HepG2 (cell line): ENCODE measurements around the gene RMDN2.

Experiments
- FOXK1 ChIP-seq: sonication (generic); formaldehyde crosslinking; IDR thresholded peaks from 2 replicates; pipeline ENCODE4 v1.4.0; 2020; ENCODE audit warnings: low read depth, missing genetic modification reagents, borderline replicate concordance
- GABPA ChIP-seq, 2 experiments: IDR thresholded peaks; 2 replicates each; pipeline ENCODE4 v1.6.1; 2011 to 2016; ENCODE audit warnings: low read depth in 2 of 2, low read length in 1 of 2, missing biosample characterization in 1 of 2, missing genetic modification characterization in 1 of 2
- POLR2A ChIP-seq, 2 experiments: IDR thresholded peaks; 2 replicates each; pipeline ENCODE4 v1.6.1; 2011; ENCODE audit warnings: low read depth in 2 of 2, low read length in 2 of 2, mild to moderate bottlenecking in 1 of 2, moderate library complexity in 1 of 2; ENCODE audit not compliant: insufficient read depth in 1 of 2
- TCF7L2 ChIP-seq: IDR thresholded peaks from 2 replicates; pipeline ENCODE4 v1.6.1; 2011; ENCODE audit warnings: mild to moderate bottlenecking, low read depth, low read length, moderate library complexity
- ZBTB20 ChIP-seq: sonication (generic); formaldehyde crosslinking; IDR thresholded peaks from 2 replicates; pipeline ENCODE4 v1.8.1; 2023; ENCODE audit warnings: missing genetic modification reagents, low read depth, mild to moderate bottlenecking, borderline replicate concordance
- ZBTB33 ChIP-seq: sonication (generic); formaldehyde crosslinking; IDR thresholded peaks from 2 replicates; pipeline ENCODE4 v1.4.0; 2020; ENCODE audit warnings: missing genetic modification reagents
- ZNF781 ChIP-seq: sonication (generic); formaldehyde crosslinking; IDR thresholded peaks from 2 replicates; pipeline ENCODE4 v1.5.1; 2020; ENCODE audit warnings: borderline replicate concordance, mild to moderate bottlenecking, missing genetic modification reagents; ENCODE audit errors: not compliant biosample characterization

- no peak for TF ChIP-seq POLR2A (IDR thresholded peaks at IDR 0.05; ENCODE audit: insufficient read depth in 1 of 2, low read depth in 2 of 2, low read length in 2 of 2)
- TF ChIP-seq ZNF781 = no peak
- TF ChIP-seq FOXK1 (CRISPR knock-in tag) = no peak
- no peak for TF ChIP-seq ZBTB33 (CRISPR knock-in tag)
- no peak for TF ChIP-seq TCF7L2
- TF ChIP-seq ZBTB20 (CRISPR knock-in tag) = no peak
- TF ChIP-seq GABPA (IDR thresholded peaks at IDR 0.05; ENCODE audit: low read depth, low read length) = no peak
- no peak for TF ChIP-seq GABPA (CRISPR knock-in tag; IDR thresholded peaks at IDR 0.05; ENCODE audit: low read depth)
Measured at GRCh38 chr2:37969731-37970130, 44.6 kb downstream of the RMDN2 start.
